ENCODE data around the gene SHROOM1. TPM values are rescaled to one million over a fixed set of nuclear protein-coding genes. Genes with fewer than 3 reads are reported as not detected.
A peak's percentile ranks its signal among the peaks of the same experiment; 100 is the strongest.

Gene SHROOM1
- total and polyA plus RNA-seq, 9 of the 15 experiments (the other 6 are each of a cell fraction or from before 2014, with no cell fraction given): 0.44 to 26.5 (median 11.9) TPM

GRCh38 chr5:132830436-132831094, at the start of gene SHROOM1 (continued):
- TF ChIP-seq, protein P1, sequence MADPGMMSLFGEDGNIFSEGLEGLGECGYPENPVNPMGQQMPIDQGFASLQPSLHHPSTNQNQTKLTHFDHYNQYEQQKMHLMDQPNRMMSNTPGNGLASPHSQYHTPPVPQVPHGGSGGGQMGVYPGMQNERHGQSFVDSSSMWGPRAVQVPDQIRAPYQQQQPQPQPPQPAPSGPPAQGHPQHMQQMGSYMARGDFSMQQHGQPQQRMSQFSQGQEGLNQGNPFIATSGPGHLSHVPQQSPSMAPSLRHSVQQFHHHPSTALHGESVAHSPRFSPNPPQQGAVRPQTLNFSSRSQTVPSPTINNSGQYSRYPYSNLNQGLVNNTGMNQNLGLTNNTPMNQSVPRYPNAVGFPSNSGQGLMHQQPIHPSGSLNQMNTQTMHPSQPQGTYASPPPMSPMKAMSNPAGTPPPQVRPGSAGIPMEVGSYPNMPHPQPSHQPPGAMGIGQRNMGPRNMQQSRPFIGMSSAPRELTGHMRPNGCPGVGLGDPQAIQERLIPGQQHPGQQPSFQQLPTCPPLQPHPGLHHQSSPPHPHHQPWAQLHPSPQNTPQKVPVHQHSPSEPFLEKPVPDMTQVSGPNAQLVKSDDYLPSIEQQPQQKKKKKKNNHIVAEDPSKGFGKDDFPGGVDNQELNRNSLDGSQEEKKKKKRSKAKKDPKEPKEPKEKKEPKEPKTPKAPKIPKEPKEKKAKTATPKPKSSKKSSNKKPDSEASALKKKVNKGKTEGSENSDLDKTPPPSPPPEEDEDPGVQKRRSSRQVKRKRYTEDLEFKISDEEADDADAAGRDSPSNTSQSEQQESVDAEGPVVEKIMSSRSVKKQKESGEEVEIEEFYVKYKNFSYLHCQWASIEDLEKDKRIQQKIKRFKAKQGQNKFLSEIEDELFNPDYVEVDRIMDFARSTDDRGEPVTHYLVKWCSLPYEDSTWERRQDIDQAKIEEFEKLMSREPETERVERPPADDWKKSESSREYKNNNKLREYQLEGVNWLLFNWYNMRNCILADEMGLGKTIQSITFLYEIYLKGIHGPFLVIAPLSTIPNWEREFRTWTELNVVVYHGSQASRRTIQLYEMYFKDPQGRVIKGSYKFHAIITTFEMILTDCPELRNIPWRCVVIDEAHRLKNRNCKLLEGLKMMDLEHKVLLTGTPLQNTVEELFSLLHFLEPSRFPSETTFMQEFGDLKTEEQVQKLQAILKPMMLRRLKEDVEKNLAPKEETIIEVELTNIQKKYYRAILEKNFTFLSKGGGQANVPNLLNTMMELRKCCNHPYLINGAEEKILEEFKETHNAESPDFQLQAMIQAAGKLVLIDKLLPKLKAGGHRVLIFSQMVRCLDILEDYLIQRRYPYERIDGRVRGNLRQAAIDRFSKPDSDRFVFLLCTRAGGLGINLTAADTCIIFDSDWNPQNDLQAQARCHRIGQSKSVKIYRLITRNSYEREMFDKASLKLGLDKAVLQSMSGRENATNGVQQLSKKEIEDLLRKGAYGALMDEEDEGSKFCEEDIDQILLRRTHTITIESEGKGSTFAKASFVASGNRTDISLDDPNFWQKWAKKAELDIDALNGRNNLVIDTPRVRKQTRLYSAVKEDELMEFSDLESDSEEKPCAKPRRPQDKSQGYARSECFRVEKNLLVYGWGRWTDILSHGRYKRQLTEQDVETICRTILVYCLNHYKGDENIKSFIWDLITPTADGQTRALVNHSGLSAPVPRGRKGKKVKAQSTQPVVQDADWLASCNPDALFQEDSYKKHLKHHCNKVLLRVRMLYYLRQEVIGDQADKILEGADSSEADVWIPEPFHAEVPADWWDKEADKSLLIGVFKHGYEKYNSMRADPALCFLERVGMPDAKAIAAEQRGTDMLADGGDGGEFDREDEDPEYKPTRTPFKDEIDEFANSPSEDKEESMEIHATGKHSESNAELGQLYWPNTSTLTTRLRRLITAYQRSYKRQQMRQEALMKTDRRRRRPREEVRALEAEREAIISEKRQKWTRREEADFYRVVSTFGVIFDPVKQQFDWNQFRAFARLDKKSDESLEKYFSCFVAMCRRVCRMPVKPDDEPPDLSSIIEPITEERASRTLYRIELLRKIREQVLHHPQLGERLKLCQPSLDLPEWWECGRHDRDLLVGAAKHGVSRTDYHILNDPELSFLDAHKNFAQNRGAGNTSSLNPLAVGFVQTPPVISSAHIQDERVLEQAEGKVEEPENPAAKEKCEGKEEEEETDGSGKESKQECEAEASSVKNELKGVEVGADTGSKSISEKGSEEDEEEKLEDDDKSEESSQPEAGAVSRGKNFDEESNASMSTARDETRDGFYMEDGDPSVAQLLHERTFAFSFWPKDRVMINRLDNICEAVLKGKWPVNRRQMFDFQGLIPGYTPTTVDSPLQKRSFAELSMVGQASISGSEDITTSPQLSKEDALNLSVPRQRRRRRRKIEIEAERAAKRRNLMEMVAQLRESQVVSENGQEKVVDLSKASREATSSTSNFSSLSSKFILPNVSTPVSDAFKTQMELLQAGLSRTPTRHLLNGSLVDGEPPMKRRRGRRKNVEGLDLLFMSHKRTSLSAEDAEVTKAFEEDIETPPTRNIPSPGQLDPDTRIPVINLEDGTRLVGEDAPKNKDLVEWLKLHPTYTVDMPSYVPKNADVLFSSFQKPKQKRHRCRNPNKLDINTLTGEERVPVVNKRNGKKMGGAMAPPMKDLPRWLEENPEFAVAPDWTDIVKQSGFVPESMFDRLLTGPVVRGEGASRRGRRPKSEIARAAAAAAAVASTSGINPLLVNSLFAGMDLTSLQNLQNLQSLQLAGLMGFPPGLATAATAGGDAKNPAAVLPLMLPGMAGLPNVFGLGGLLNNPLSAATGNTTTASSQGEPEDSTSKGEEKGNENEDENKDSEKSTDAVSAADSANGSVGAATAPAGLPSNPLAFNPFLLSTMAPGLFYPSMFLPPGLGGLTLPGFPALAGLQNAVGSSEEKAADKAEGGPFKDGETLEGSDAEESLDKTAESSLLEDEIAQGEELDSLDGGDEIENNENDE (IDR thresholded peaks at IDR 0.05; ENCODE audit: low read depth, low read length): no peak
- peak; percentile 72 for TF ChIP-seq CTBP1 (IDR thresholded peaks at IDR 0.05; ENCODE audit: borderline replicate concordance)
- TF ChIP-seq, protein P2, sequence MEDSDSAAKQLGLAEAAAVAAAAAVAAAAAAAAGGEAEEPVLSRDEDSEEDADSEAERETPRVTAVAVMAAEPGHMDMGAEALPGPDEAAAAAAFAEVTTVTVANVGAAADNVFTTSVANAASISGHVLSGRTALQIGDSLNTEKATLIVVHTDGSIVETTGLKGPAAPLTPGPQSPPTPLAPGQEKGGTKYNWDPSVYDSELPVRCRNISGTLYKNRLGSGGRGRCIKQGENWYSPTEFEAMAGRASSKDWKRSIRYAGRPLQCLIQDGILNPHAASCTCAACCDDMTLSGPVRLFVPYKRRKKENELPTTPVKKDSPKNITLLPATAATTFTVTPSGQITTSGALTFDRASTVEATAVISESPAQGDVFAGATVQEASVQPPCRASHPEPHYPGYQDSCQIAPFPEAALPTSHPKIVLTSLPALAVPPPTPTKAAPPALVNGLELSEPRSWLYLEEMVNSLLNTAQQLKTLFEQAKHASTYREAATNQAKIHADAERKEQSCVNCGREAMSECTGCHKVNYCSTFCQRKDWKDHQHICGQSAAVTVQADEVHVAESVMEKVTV (CRISPR knock-in tag; IDR thresholded peaks at IDR 0.05): no peak
- no peak for TF ChIP-seq CC2D1A (IDR thresholded peaks at IDR 0.05)
- no peak for TF ChIP-seq ZNF3 (CRISPR knock-in tag; IDR thresholded peaks at IDR 0.05)
- no peak for TF ChIP-seq NCOA6 (IDR thresholded peaks at IDR 0.05)
- TF ChIP-seq TRIM24 (IDR thresholded peaks at IDR 0.05): 0 out of 4 replicates have a peak, but pooled peaks of 1 of the 2 experiments have one; percentile 14
- TF ChIP-seq GTF3C2 (IDR thresholded peaks at IDR 0.05; ENCODE audit: borderline replicate concordance, extremely low read depth, insufficient read length): no peak
- TF ChIP-seq RBM17 (IDR thresholded peaks at IDR 0.05; ENCODE audit: borderline replicate concordance, low read depth, low read length): no peak
- no peak for TF ChIP-seq CEBPB (tag; IDR thresholded peaks at IDR 0.05)
- no peak for TF ChIP-seq TBL1XR1 (IDR thresholded peaks at IDR 0.05; ENCODE audit: low read length in 2 of 2)
- TF ChIP-seq ATF1 (CRISPR knock-in tag; IDR thresholded peaks at IDR 0.05): no peak
- peak; percentile 76 for TF ChIP-seq ATF1 (tag; IDR thresholded peaks at IDR 0.05)

All from K562 (cell line).